Small intestine (tissue), 4 donors: ENCODE measurements around the gene WDTC1. TPM values are rescaled to one million over a fixed set of nuclear protein-coding genes. Genes with fewer than 3 reads are reported as not detected.

Experiments
- polyA plus RNA-seq, 4 donors: library from polyadenylated mRNA; stranded (reverse) in 3 of 4; unstranded in 1 of 4; fragments of 200-250 nt in 3 of 4; fragments of 120-200 nt in 1 of 4; gene quantifications; one replicate each; pipeline versions ENCODE4 v1.2.1 to v1.2.3, GENCODE V29; 2013
- donor health status: healthy with polysubstance abuse.
- donor health status: Bipolar disorder and iron deficiency.
- donor health status: healthy.

Gene WDTC1
- polyA plus RNA-seq, 4 donors, result 14.6 to 32.9 (median 18.0) TPM

Other genes starting within 250 kb of the WDTC1 start
- gene TRNP1, start 240.9 kb upstream of the WDTC1 start, polyA plus RNA-seq, result 10 to 100 TPM in 3 of 4 donors, 1 to 10 TPM in 1; 4.6 to 15.6 (median 11.8) TPM
- gene TENT5B, start 221.8 kb upstream of the WDTC1 start, polyA plus RNA-seq, result 1 to 10 TPM in 2 of 4 donors, under 1 TPM in 2; 0.27 to 3.9 (median 1.1) TPM
- 10 to 100 TPM; 24.7 to 41.3 (median 40.7) TPM for gene SLC9A1, start 79.5 kb upstream of the WDTC1 start, polyA plus RNA-seq
- gene TMEM222, start 87.5 kb downstream of the WDTC1 start, polyA plus RNA-seq, result 10 to 100 TPM; 30.3 to 51.7 (median 36.9) TPM
- 10 to 100 TPM in 1 of 4 donors, 1 to 10 TPM in 3; 2.5 to 24.1 (median 7.3) TPM for gene SYTL1, start 107.4 kb downstream of the WDTC1 start, polyA plus RNA-seq
- 10 to 100 TPM in 1 of 4 donors, 1 to 10 TPM in 3; 1.6 to 19.4 (median 5.2) TPM for gene MAP3K6, start 132.3 kb downstream of the WDTC1 start, polyA plus RNA-seq
- 1 to 10 TPM in 2 of 4 donors, under 1 TPM in 2; 0.06 to 3.6 (median 1.3) TPM for gene FCN3, start 140.2 kb downstream of the WDTC1 start, polyA plus RNA-seq
- gene CD164L2, start 148.7 kb downstream of the WDTC1 start, polyA plus RNA-seq, result under 1 TPM in 2 of 4 donors, not detected in 2; 0.03 to 0.04 TPM
- under 1 TPM in 2 of 4 donors, not detected in 2; 0.15 to 0.36 TPM for gene GPR3, start 158.0 kb downstream of the WDTC1 start, polyA plus RNA-seq